Mesenchymal stem cell (in vitro differentiated cells and primary cell): ENCODE measurements around the gene NDUFB2.

Source experiments
- DNase-seq: peaks from one replicate; pipeline ENCODE4 v3.0.0-alpha.2; 2013
- H2AFZ ChIP-seq: one replicate; pipeline ENCODE4 v1.6.1; 2013; ENCODE audit warnings: low read depth, mild to moderate bottlenecking, control low read depth, inconsistent platforms, low read length, moderate library complexity
- H2AK5ac ChIP-seq: 2 replicates; pipeline ENCODE4 v1.6.1; 2013; ENCODE audit warnings: low read length, moderate library complexity, mild to moderate bottlenecking, inconsistent platforms; ENCODE audit not compliant: severe bottlenecking
- H2BK120ac ChIP-seq: one replicate; pipeline ENCODE4 v1.6.1; 2013; ENCODE audit warnings: low read depth, mild to moderate bottlenecking, inconsistent platforms, low read length, moderate library complexity
- H2BK12ac ChIP-seq, 2 experiments: one replicate each; pipeline ENCODE4 v1.6.1; 2013; ENCODE audit warnings: inconsistent platforms in 2 of 2, low read length in 2 of 2, mild to moderate bottlenecking in 2 of 2, moderate library complexity in 2 of 2, control low read depth in 1 of 2
- H2BK15ac ChIP-seq: one replicate; pipeline ENCODE4 v1.6.1; 2013; ENCODE audit warnings: mild to moderate bottlenecking, low read depth, inconsistent platforms; ENCODE audit not compliant: poor library complexity, severe bottlenecking
- H2BK5ac ChIP-seq: 2 replicates; pipeline ENCODE4 v1.6.1; 2013; ENCODE audit warnings: low read depth, mild to moderate bottlenecking, low read length, control low read depth, inconsistent platforms; ENCODE audit not compliant: poor library complexity, severe bottlenecking
- H3K14ac ChIP-seq, 2 experiments: one replicate each; pipeline ENCODE4 v1.6.1; 2013; ENCODE audit warnings: inconsistent platforms in 2 of 2, low read length in 2 of 2, control low read depth in 1 of 2, mild to moderate bottlenecking in 1 of 2, moderate library complexity in 1 of 2
- H3K18ac ChIP-seq, 2 experiments: one replicate each; pipeline ENCODE4 v1.6.1; 2013; ENCODE audit warnings: inconsistent platforms in 2 of 2, low read length in 2 of 2, control low read depth in 1 of 2, low read depth in 1 of 2, mild to moderate bottlenecking in 1 of 2
- H3K23ac ChIP-seq, 2 experiments: one replicate each; pipeline ENCODE4 v1.6.1; 2013; ENCODE audit warnings: inconsistent platforms in 2 of 2, low read length in 2 of 2, mild to moderate bottlenecking in 2 of 2, moderate library complexity in 2 of 2, control low read depth in 1 of 2
- H3K27ac ChIP-seq: 2 replicates; pipeline ENCODE4 v1.5.1; 2013; ENCODE audit warnings: mild to moderate bottlenecking, moderate library complexity, low read length, control low read depth, inconsistent platforms; ENCODE audit not compliant: poor library complexity, severe bottlenecking
- H3K27me3 ChIP-seq, 2 experiments: 2 replicates each; pipeline versions ENCODE4 v1.6.1 to v1.7.0; 2013; ENCODE audit warnings: low read length in 2 of 2, mild to moderate bottlenecking in 2 of 2, moderate library complexity in 2 of 2, control low read depth in 1 of 2, inconsistent platforms in 1 of 2; ENCODE audit not compliant: control insufficient read depth in 1 of 2, insufficient read depth in 1 of 2
- H3K36me3 ChIP-seq, 2 experiments: 2 replicates each; pipeline versions ENCODE4 v1.6.1 to v1.7.0; 2013; ENCODE audit warnings: low read length in 2 of 2, control low read depth in 1 of 2, inconsistent platforms in 1 of 2, low read depth in 1 of 2, mild to moderate bottlenecking in 1 of 2; ENCODE audit not compliant: insufficient read depth in 2 of 2, control insufficient read depth in 1 of 2
- H3K4ac ChIP-seq, 2 experiments: one replicate each; pipeline ENCODE4 v1.6.1; 2013; ENCODE audit warnings: inconsistent platforms in 2 of 2, low read length in 2 of 2, mild to moderate bottlenecking in 2 of 2, moderate library complexity in 2 of 2, control low read depth in 1 of 2, low read depth in 1 of 2
- H3K4me1 ChIP-seq: 2 replicates; pipeline ENCODE4 v1.6.1; 2013; ENCODE audit warnings: low read depth, low read length, control low read depth; ENCODE audit not compliant: control insufficient read depth, insufficient read depth
- H3K4me2 ChIP-seq: 2 replicates; pipeline ENCODE4 v1.6.1; 2013; ENCODE audit warnings: low read length, mild to moderate bottlenecking, inconsistent platforms; ENCODE audit not compliant: poor library complexity, severe bottlenecking
- H3K4me3 ChIP-seq, 2 experiments: 2 replicates each; pipeline versions ENCODE4 v1.5.1 to v1.7.0; 2013; ENCODE audit warnings: low read length in 2 of 2, mild to moderate bottlenecking in 2 of 2, control low read depth in 1 of 2, low read depth in 1 of 2; ENCODE audit not compliant: insufficient read depth in 1 of 2
- H3K79me1 ChIP-seq: replicated peaks from 2 replicates; pipeline ENCODE4 v1.6.1; 2013; ENCODE audit warnings: mild to moderate bottlenecking, control low read depth, low read length, inconsistent platforms; ENCODE audit not compliant: poor library complexity, severe bottlenecking
- H3K9ac ChIP-seq: 2 replicates; pipeline ENCODE4 v1.7.0; 2013; ENCODE audit warnings: mild to moderate bottlenecking, low read length, moderate library complexity
- H3K9me3 ChIP-seq: 2 replicates; pipeline ENCODE4 v1.7.0; 2013; ENCODE audit warnings: mild to moderate bottlenecking, low read length; ENCODE audit not compliant: control insufficient read depth
- H4K8ac ChIP-seq: one replicate; pipeline ENCODE4 v1.6.1; 2013; ENCODE audit warnings: inconsistent platforms, mild to moderate bottlenecking, low read length, moderate library complexity
- H4K91ac ChIP-seq: one replicate; pipeline ENCODE4 v1.6.1; 2013; ENCODE audit warnings: mild to moderate bottlenecking, low read length, inconsistent platforms
- WGBS: methylation state at CpG from one replicate; pipeline ENCODE4 v1.1.7; 2013; ENCODE audit warnings: mixed read lengths; 5-methylcytosine and 5-hydroxymethylcytosine counted together

NDUFB2 gene

GRCh38 chr7:140723574-140723973 is 27.1 kb downstream of the NDUFB2 start:
- Histone ChIP-seq H3K9ac (no peak overlapping the region), H2AK5ac (peak overlapping the region; percentile 69), H3K9me3 (no peaks in the 10 kb centered on the region), H3K36me3 (peaks cover 0 to 23% of the 10 kb centered on the region in 2 experiments), H3K4me3 (no peak overlapping the region), H2BK12ac (no peak overlapping the region), H4K91ac (no peak overlapping the region), H3K27me3 (no peaks in the 10 kb centered on the region), H3K4me1 (peaks cover 3% of the 10 kb centered on the region), H2BK15ac (no peak overlapping the region), H2BK120ac (no peak overlapping the region), H3K4me2 (no peak overlapping the region), H3K4ac (no peak overlapping the region), H3K27ac (no peak overlapping the region), H3K23ac (no peak overlapping the region), H3K79me1 (peaks cover 9% of the 10 kb centered on the region), H3K14ac (no peak overlapping the region), H4K8ac (no peak overlapping the region), H2AFZ (no peak overlapping the region), H2BK5ac (no peak overlapping the region), H3K18ac (no peak overlapping the region)
- WGBS: 88% methylated on average over 2 of the region's 3 CpGs
- DNase-seq: no peak

GRCh38 chr7:140724706-140725105 is 28.2 kb downstream of the NDUFB2 start:
- H4K91ac ChIP-seq: no peak overlapping the region
- H4K8ac ChIP-seq: no peak overlapping the region
- no CpG with 5 or more reads among the region's 1 CpG for WGBS

GRCh38 chr7:140726281-140726680 is 29.8 kb downstream of the NDUFB2 start:
- H4K8ac ChIP-seq: no peak overlapping the region
- H2BK5ac ChIP-seq: no peak overlapping the region
- H2AFZ ChIP-seq: no peak overlapping the region
- no peak overlapping the region for H3K4me3 ChIP-seq
- H3K9me3 ChIP-seq: no peaks in the 10 kb centered on the region
- no peak overlapping the region for H4K91ac ChIP-seq
- no peak overlapping the region for H2BK120ac ChIP-seq
- no peak overlapping the region for H3K9ac ChIP-seq
- peak overlapping the region; percentile 2 for H2AK5ac ChIP-seq
- H3K4me2 ChIP-seq: no peak overlapping the region
- H2BK15ac ChIP-seq: no peak overlapping the region
- 100% methylated on average over 1 of the region's 2 CpGs for WGBS
- no peaks in the 10 kb centered on the region for H3K27me3 ChIP-seq
- H3K4me1 ChIP-seq: peaks cover 6% of the 10 kb centered on the region
- H3K4ac ChIP-seq: no peak overlapping the region
- peak; percentile 18 for DNase-seq
- H3K36me3 ChIP-seq: peaks cover 3 to 23% of the 10 kb centered on the region in 2 experiments
- peaks cover 6% of the 10 kb centered on the region for H3K79me1 ChIP-seq
- H3K18ac ChIP-seq: no peak overlapping the region
- no peak overlapping the region for H3K23ac ChIP-seq
- no peak overlapping the region for H3K27ac ChIP-seq
- no peak overlapping the region for H2BK12ac ChIP-seq
- no peak overlapping the region for H3K14ac ChIP-seq

More at GRCh38 chr7:140724706-140725105, 28.2 kb downstream of the NDUFB2 start:
- no peak overlapping the region for H3K4me2 ChIP-seq
- H2AFZ ChIP-seq: no peak overlapping the region
- no peak overlapping the region for H3K4me3 ChIP-seq
- no peak for DNase-seq
- peaks cover 9% of the 10 kb centered on the region for H3K79me1 ChIP-seq
- H3K23ac ChIP-seq: no peak overlapping the region
- no peaks in the 10 kb centered on the region for H3K27me3 ChIP-seq
- H3K9me3 ChIP-seq: no peaks in the 10 kb centered on the region
- no peak overlapping the region for H2AK5ac ChIP-seq
- no peak overlapping the region for H3K9ac ChIP-seq
- H2BK12ac ChIP-seq: no peak overlapping the region
- no peak overlapping the region for H2BK120ac ChIP-seq
- H2BK15ac ChIP-seq: no peak overlapping the region
- no peak overlapping the region for H3K27ac ChIP-seq
- no peak overlapping the region for H2BK5ac ChIP-seq
- H3K4ac ChIP-seq: no peak overlapping the region
- no peak overlapping the region for H3K14ac ChIP-seq
- peaks cover 6% of the 10 kb centered on the region for H3K4me1 ChIP-seq
- H3K18ac ChIP-seq: no peak overlapping the region
- H3K36me3 ChIP-seq: peaks cover 0 to 23% of the 10 kb centered on the region in 2 experiments

GRCh38 chr7:140732416-140732815 is 35.9 kb downstream of the NDUFB2 start:
- Histone ChIP-seq H3K27ac (no peak overlapping the region), H3K79me1 (no peaks in the 10 kb centered on the region), H3K9ac (no peak overlapping the region), H3K9me3 (no peaks in the 10 kb centered on the region), H3K4ac (no peak overlapping the region), H3K4me2 (no peak overlapping the region), H3K14ac (no peak overlapping the region), H3K27me3 (no peaks in the 10 kb centered on the region), H4K91ac (no peak overlapping the region), H3K4me3 (no peak overlapping the region), H2AFZ (no peak overlapping the region), H2BK120ac (no peak overlapping the region), H3K36me3 (peaks cover 7 to 8% of the 10 kb centered on the region in 2 experiments), H3K23ac (no peak overlapping the region), H2BK15ac (no peak overlapping the region), H3K18ac (no peak overlapping the region), H2AK5ac (no peak overlapping the region), H2BK5ac (no peak overlapping the region), H2BK12ac (no peak overlapping the region), H4K8ac (no peak overlapping the region), H3K4me1 (peaks cover 3% of the 10 kb centered on the region)
- 77% methylated on average over 2 of the region's 2 CpGs for WGBS
- no peak for DNase-seq
